Activated naive CD4-positive, alpha-beta T cell treated with anti-CD3 and anti-CD28 coated beads, Interleukin-2, amount 50 U/mL, for 72 hours (primary cell): ENCODE measurements around the gene EPAS1. TPM values are rescaled to one million over a fixed set of nuclear protein-coding genes. Genes with fewer than 3 reads are reported as not detected.
"Not testable (repeated sequence)": the region's sequence is repeated elsewhere in the genome, so short reads cannot be mapped to it uniquely, and the experiment has no call there.

Source experiments
- ATAC-seq, 2 donors: fragments of 150-1000 bp; cut with Tn5 transposase; 2 replicates each; pipeline ENCODE4 v1.10.0; 2021; ENCODE audit warnings: mild to moderate bottlenecking in 2 of 2, moderate library complexity in 2 of 2
- DNase-seq, 2 donors: peaks; one replicate each; pipeline ENCODE4 v3.0.0; 2021 to 2022; ENCODE audit warnings: low spot score in 2 of 2
- H3K27ac Mint-ChIP-seq, 2 donors: one replicate each; pipeline ENCODE4 v1.8.0; 2022; ENCODE audit warnings: mild to moderate bottlenecking in 2 of 2, mixed read lengths in 2 of 2
- H3K36me3 Mint-ChIP-seq, 2 donors: one replicate each; pipeline ENCODE4 v1.8.0; 2022; ENCODE audit warnings: mixed read lengths in 2 of 2
- H3K9me3 Mint-ChIP-seq, 2 donors: one replicate each; pipeline ENCODE4 v1.8.0; 2022; ENCODE audit warnings: mixed read lengths in 2 of 2
- total RNA-seq, 2 donors: library from RNA; stranded (reverse); gene quantifications; one replicate each; pipeline ENCODE4 v1.2.3, GENCODE V29; 2022

EPAS1 gene
- total RNA-seq, 2 donors from 2014 or later, result 1.8 to 6.5 TPM

DNA sequence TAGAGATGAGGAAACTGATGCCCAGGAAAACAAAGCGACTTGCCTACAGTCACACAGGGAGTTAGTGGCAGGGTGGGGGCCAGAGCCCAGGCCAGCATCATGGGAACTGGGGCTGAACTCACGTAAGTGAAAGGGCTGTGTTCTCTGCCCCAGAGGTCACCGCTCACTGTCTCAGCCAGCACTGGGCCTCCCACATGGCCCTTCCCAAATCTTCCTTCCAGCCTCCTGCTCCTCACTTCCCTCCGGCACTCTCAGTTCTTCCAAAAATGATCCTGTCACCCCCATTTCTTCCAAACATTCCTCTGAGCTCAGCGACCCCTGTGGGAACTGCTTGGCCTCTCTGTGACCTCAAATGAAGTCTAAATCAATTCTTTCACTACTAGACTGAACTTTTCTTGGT is 91.7 kb downstream of the EPAS1 start:
- no peak overlapping the region for H3K27ac Mint-ChIP-seq
- H3K36me3 Mint-ChIP-seq, result no peaks in the 10 kb centered on the region
- ATAC-seq (no peak), DNase-seq (no peak)
- no peaks in the 10 kb centered on the region for H3K9me3 Mint-ChIP-seq

DNA sequence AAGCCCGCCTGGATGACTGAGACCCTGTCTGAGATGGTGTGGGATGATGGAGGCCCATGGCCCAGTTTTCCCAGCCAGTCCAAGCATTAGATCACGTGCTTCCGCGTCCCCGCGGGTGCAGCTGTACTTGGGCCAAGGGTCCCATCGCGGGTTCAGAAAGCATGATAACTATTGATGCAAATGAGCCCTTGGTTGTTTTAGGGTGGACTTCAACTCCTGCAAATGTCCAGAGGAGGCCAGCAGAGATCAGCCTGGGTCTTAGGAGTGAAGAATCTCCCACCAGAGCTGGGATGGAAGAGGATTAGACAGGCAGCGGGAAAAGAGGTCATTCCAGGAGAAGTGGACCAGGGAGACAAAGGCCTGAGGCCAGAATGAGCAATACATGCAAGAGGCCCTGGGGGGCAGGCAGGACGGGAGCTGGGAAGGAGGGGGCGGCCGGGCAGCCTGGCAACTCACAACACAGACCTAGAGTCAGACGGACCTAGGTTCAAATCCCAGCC is 92.3 kb downstream of the EPAS1 start:
- peak overlapping the region in 1 of 2 donors; percentile 1 for H3K27ac Mint-ChIP-seq
- DNase-seq (no peak), ATAC-seq (no peak)
- no peaks in the 10 kb centered on the region for H3K36me3 Mint-ChIP-seq
- no peaks in the 10 kb centered on the region for H3K9me3 Mint-ChIP-seq

DNA sequence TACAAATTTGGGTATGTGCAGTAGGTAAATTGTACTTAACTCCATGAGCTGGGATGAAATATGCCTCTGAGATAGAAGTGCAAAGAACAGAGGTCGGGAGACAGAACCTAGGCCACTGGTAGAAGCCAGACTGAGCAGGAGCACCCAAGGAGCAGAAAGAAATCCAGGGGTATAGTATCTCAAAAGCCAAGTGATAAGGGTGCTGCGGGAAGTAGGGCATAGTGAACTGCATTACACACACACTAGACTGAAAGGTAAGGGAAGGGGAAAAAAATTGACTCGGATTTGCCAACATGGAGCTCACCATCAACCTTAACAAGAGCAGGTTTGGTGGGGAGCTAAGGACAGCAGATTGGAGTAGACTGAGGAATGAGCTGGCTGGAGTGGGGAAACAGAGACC is 92.8 kb downstream of the EPAS1 start:
- DNase-seq (no peak), ATAC-seq (no peak)
- Mint-ChIP-seq H3K9me3 (no peaks in the 10 kb centered on the region), H3K27ac (no peak overlapping the region), H3K36me3 (no peaks in the 10 kb centered on the region)

DNA sequence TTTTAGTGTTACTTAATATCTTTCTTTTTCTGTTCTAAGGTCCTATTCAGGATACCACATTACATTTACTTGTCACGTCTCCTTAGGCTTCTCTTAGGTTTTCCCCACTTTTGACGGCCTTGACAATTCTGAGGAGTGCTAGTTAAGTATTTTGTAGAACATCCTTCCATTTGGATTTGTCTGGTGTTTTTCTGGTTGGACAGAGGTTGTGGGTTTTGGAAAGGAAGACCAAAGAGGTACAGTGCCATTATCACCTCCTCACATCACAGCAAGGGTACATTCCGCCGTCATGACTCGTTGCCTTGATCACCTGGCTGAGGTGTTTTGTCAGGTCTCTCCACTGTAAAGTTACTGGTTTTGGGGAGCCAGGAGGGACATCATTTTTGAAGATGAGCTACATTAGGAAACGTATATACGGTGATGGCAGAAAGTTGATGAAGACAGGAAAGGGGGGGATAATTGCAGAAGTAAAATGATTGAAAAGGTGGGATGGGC is 93.7 kb downstream of the EPAS1 start:
- Mint-ChIP-seq H3K27ac (peak overlapping the region in 1 of 2 donors; percentile 34), H3K9me3 (no peaks in the 10 kb centered on the region), H3K36me3 (no peaks in the 10 kb centered on the region)
- no peak for ATAC-seq
- DNase-seq, result no peak

DNA sequence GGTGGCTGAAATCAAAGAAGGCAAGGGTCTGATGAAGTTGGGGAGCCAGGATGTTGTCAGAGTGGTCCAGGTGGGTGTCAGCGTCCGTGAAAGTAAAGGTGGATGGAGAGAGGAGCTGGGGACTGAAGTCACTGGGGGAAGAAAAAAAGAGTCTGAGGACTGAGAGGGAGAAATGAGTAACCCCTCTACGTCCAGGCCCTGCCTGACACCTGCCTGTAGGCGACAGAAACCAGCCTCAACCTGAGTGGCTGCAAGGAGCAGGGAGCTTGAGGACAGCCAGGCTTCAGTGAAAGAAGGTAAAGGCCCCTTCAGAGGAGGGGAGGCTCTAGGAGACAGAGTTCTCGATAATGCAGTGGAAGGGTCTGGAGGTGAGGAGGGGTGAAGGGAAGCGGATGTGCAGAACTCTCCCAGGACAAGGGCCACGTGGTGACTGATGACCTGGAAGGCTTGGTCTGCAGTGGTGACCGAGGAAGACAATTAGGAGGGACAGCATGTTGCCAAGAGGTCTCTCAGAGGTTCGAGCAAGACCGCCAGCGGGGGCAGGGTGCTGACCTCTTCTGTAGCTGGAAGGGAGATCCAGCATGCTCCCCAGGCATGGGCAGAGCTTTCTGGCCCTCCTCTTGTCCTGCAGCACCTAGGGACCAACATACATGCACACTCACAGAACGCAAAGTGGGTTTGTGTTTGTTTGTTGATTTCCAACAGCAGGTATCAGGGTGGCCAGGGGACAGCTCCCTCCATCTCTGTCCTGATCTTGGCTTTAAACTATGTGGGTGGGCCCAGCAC is 95.5 kb downstream of the EPAS1 start:
- H3K27ac Mint-ChIP-seq, result peak overlapping the region in 1 of 2 donors; percentile 9
- H3K9me3 Mint-ChIP-seq, result no peaks in the 10 kb centered on the region
- no peak for ATAC-seq
- no peak for DNase-seq
- H3K36me3 Mint-ChIP-seq, result no peaks in the 10 kb centered on the region

DNA sequence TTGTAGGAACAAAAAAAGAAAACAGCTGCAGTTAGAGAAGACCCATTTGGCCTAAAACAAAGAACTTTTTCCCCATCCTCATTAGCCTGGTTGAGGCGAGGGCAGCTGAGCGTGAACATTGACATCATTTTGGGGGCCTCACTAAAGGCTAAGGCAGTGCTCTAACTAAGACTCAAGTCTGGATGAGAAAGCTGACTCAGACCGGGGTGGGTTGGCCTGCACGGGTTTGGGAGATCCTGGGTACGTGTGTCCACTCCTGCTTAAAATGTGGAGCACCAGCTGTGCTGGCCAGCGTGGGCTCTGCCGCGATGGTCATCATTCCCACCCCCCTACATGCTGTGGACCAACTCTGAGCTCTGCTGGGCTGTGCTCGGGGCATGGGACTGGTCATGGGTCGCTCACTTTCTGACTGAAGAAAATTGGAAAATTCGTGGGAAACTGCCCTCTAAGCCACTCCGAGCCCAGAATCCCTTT is 96.2 kb downstream of the EPAS1 start:
- ATAC-seq, result no peak
- no peak overlapping the region for H3K27ac Mint-ChIP-seq
- no peaks in the 10 kb centered on the region for H3K36me3 Mint-ChIP-seq
- DNase-seq, result no peak
- no peaks in the 10 kb centered on the region for H3K9me3 Mint-ChIP-seq

DNA sequence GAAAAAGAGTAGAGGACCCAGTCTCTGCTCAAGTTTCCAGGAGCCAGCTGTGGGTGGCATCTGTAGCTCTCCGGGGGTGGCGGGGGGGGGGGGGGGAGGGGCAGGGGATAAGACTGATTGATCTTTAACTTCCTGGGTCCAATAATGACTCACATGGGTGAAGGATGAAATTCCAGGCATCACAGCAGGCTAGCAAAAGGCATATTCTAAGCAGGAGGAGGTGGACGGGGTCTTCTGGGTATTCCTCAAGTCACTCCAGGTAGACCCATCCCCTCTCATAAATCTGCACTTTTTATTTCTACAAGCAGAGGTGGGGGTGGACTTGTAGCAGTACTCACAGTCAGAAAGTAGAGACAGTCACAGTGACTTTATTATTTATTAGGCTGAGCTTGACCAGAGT is 96.7 kb downstream of the EPAS1 start:
- Mint-ChIP-seq H3K9me3 (no peaks in the 10 kb centered on the region), H3K27ac (no peak overlapping the region), H3K36me3 (no peaks in the 10 kb centered on the region)
- no peak for ATAC-seq
- DNase-seq, result no peak

DNA sequence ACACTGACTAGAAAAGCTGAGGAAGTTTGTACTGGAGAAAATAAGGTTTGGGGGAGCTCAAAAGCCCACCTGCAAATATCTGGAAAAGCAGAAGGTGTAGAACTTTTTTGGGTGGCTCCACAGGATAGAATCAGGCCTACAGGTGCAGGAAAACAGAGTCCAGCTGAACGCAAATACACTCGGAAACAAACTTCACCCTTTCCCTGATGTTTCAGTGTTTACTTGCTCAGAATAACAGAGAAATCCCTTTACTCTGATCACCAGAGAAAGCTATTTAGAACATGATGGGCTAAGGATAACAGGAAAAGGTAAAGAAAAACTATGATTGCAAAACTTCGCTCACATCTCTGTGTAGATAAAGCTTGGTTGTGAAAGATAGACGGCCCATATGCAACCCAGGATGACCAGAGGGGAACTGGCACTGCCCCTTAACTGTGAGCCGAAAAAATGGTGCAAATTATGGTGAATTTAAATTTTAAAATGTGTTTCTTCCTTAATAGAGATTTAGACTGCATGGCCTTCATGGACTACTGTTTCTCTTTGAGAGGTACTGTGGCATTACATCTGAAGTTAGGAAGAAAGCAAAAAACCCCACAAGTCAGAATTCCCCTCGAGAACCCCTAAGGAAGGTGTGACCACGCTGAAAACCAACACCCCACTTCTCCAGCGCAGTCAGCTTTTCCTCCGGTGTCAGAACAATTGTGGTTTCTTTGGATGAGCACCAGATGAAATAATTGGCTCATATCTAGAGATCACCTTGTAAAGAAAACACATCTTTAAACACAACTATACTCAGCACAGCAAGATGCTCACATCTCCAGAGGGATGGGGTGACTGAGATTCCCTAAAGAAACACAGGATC is 97.7 kb downstream of the EPAS1 start:
- ATAC-seq, result peak; percentile 20 to 75
- DNase-seq, result no peak
- Mint-ChIP-seq H3K36me3 (no peaks in the 10 kb centered on the region), H3K9me3 (no peaks in the 10 kb centered on the region), H3K27ac (no peak overlapping the region)

DNA sequence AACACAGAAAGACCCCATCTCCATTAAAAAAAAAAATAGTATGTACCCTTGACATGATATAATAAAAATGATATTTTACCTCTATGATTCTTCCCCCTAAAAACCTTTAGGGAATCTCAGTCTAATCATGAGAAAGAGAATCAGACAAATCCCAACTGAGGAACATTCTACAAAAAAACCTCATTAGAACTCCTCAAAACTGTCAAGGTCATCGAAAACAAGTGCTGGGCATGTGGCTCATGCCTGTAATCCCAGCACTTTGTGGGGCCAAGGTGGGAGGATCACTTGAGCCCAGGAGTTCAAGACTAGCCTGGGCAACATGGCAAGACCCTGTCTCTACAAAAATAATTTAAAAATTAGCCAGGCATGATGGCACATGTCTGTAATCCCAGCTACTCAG is 98.5 kb downstream of the EPAS1 start:
- not testable (repeated sequence) for H3K36me3 Mint-ChIP-seq, DNase-seq, H3K9me3 Mint-ChIP-seq, H3K27ac Mint-ChIP-seq, ATAC-seq

DNA sequence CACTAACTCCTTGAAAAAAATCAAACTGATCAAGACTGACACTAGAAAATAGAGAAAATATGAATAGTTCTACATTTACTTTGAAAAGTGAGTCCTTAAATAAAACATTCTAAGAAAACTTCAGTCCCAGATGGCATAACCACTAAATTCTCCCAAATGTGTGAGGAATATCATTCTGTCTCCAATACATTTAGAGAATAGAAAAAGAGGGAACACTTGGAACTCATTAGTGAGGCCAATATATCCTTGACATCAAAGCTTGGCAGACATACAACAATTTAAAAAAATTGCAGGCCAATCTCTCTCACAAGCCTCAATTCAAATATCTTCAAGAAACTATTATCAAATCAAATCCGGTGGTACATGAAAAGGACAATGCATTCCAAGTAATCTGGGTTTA is 102.8 kb downstream of the EPAS1 start:
- ATAC-seq (no peak), DNase-seq (no peak)
- Mint-ChIP-seq H3K27ac (no peak overlapping the region), H3K9me3 (no peaks in the 10 kb centered on the region), H3K36me3 (no peaks in the 10 kb centered on the region)

DNA sequence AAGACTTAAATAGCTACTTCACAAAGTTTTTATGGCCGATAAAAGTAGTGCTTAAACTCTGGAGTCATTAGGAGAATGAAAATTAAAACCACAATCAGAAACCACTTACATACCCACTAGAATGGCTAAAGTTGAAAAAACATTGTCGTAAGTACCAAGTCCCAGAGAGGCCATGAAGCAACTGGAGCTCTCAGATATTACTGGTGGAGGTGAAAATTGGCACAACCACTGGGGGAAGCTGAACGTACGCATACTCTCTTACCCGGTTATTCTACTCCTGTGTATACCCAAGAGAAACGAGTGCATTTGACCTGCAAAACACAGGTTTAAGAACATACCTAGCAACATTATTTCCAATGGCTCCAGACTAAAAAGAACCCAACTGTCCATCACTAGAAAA is 105.7 kb downstream of the EPAS1 start:
- H3K27ac Mint-ChIP-seq, result no peak overlapping the region
- no peaks in the 10 kb centered on the region for H3K36me3 Mint-ChIP-seq
- ATAC-seq, result no peak
- H3K9me3 Mint-ChIP-seq, result no peaks in the 10 kb centered on the region
- no peak for DNase-seq

DNA sequence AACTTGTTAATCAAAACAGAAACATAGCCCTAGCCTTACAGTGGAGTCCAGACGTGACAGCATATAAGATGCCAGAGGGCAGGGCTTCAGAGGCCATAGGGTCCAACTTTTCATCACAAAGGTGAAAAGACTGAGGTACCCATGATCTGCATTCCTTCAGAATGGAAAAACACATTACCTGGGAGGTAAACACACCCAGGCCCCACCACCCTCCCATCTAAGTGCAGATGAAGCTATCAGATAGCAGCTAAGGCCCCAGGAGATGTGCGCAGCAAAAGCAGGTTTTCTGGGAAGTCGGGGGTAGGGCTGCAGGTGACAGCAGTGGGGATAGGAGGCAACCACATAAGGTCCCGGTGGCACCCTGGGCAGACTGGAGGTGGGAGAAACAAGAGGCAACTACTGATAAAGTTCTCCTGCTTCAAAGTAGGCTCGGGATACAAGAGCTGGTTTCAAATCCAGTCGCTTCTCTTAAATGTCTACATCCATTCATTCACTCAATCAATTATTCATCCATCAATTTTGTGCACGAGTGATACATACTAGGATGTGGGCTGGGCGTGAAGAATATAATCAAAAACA is 107.1 kb downstream of the EPAS1 start:
- Mint-ChIP-seq H3K9me3 (no peaks in the 10 kb centered on the region), H3K36me3 (no peaks in the 10 kb centered on the region), H3K27ac (no peak overlapping the region)
- no peak for DNase-seq
- ATAC-seq, result no peak

DNA sequence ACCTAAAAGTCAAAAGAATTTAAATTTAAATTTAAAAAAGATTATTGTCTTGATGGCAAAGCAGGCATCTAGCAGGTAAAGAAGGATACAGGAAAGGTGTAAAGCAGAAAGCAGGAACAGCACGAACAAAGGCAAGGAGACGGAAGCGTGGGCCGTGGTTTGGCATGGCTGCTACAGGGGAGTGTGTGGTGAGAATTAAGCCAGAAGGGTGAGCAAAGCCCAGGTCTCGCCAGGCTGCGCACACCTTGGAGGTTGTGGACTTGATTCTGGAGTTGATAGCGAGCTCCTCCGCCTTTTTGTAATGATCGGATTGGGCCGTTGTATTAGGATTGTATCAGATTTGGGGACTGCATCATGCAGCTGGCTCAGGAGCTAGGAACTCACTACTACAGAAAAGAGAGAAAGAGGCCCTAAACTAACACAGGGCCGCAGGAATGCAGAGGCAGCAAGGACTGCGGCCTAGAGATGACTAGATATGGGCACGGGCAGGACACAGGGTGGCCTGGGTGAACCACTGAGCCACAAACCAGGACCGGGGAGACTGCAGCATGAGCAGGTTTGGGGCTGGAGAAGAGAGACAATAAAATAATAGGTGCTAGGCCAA is 110.7 kb downstream of the EPAS1 start:
- H3K27ac Mint-ChIP-seq, result peak overlapping the region in 1 of 2 donors; percentile 38
- no peaks in the 10 kb centered on the region for H3K9me3 Mint-ChIP-seq
- no peak for ATAC-seq

DNA sequence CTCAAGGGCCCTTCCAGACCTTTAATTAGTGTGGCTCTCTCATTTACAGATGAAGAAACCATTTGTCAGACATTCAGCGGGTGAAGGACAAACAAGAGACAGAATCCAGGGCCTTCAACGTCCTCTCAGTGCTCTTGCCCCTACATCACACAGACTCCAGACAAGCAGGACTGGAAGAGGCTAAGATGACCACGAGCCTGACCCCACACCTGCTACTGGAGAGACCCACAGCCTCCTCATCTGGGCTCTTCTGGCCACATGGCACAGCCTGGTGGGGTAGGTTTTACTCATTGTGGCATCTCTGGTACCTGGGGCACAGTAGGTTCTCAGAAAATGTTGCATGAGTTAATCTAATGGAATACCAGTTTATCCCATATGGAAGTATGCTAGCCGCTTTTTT is 112.5 kb downstream of the EPAS1 start:
- Mint-ChIP-seq H3K27ac (no peak overlapping the region), H3K9me3 (no peaks in the 10 kb centered on the region), H3K36me3 (no peaks in the 10 kb centered on the region)
- no peak for ATAC-seq
- DNase-seq, result no peak

More for the DNA sequence above, 110.7 kb downstream of the EPAS1 start:
- H3K36me3 Mint-ChIP-seq, result no peaks in the 10 kb centered on the region
- DNase-seq, result no peak

DNA sequence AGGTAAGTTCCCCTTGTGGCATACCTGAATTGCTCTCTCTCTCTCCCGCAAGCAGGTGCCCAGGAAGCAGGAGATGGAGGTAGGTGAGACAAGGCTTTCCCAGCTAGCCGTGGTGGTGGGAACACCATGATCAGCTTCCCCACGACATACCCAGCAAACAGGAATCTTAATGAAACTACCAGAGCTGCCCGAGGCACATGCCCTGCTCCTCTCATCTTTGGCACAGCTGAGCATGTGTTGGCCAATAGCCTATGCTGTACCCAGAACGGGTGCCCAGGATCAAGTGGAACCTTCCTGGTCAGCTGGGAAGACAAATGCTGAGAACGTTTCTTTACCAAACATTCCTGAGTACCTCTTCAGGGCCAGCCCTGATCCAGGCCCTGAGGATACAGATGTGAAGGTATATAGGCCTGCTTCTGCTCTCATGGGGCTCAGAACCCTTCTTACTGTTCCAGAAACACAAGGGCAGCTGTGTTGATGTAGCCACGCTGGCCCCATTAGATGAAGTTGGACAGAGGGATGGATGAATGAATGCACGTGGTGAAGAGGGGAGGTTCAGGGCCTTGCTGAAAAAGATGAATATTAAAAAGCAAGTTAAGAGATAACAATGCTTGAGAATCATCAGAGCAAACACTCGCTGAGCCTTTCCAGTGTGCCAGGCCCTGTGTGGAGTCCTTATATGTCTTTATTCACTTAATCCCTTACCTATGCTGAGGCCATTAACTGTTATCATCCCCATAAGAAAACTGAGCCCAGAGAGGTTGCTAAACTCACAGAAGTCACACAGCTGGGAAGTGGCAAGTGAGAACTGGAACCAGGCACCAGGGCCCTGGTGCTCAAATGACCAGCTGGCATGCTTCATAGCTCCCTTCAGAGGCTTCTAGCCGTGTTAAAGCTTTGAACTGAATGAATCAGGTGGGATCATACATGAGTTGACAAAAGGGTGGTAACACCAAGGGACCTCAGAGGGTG is 113.4 kb downstream of the EPAS1 start:
- Mint-ChIP-seq H3K36me3 (no peaks in the 10 kb centered on the region), H3K27ac (no peak overlapping the region), H3K9me3 (peaks cover 5 to 6% of the 10 kb centered on the region in 2 donors)
- ATAC-seq, result no peak
- no peak for DNase-seq

DNA sequence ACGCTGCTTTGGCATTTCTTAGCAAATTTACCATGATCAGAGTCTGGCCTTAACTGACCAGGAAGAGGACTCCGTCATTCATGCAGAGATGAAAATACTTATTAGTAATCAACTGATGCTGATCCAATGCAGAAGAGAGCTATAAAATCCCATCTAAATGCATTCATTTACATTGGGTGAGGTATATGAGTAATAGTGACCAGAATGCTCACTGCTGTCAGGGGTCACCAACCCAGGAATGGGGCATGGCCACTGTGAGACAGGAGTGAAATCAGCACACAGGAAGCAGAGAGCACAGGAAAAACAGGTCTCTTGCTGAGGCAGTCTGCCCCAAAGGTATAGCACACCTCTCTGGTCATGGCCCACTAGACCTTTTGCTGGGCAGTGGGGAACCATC is 114.0 kb downstream of the EPAS1 start:
- Mint-ChIP-seq H3K36me3 (peaks cover 2 to 6% of the 10 kb centered on the region in 2 donors), H3K9me3 (peaks cover 5 to 12% of the 10 kb centered on the region in 2 donors), H3K27ac (no peak overlapping the region)
- DNase-seq (no peak), ATAC-seq (no peak)
